ENCODE data around the gene MLXIPL.
A peak's percentile ranks its signal among the peaks of the same experiment; 100 is the strongest.
"Not testable (repeated sequence)": the region's sequence is repeated elsewhere in the genome, so short reads cannot be mapped to it uniquely, and the experiment has no call there.

MLXIPL gene

DNA sequence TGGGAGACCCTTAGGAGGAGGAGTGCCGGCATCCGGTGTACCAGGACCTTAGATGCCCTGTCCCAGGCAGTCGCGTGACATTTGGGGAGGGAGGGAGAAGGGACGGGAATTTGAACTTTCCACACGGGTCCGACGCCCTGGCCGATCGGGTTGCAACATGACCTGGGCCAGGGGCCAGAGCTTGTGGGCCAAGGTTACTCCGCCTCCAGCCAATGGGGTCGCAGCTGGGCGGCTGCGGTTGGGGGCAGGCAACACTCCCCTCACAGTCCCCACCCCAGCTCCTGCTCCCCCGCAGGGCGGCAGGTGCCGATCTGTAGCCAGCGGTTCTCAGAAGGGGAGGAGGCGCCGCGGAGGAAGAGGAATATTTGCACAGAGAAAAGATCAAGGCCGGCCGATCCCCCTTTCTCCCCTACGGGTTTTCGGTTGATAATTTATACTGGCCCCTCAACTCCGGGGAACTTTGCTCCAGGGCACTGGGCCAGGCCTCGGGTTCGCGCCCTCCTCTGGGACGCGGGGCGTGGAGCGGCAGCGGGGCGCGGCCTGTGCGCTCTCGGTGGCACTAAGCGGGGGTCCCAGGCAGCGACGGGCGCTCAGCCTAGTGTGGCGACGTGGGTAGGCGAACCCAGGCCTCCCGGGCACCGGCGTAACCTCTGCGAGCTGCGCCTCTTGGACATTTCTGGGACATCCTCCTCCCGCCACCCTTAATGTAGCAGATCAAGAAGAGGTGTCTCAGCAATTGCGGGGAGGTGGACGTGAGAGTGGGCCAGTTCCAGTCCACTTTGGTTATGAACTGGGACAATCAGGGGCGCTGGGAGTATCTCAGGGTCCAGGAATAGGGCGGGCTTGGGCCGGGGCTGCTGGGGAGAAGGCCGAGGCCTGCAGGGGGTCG is 1.2 kb downstream of the MLXIPL start:
- Histone ChIP-seq H3K4me1 (ENCODE audit: control insufficient read depth, insufficient read depth, low read length, poor library complexity, severe bottlenecking) (peaks cover 10% of the 10 kb centered on the region), H3K27ac (ENCODE audit: low read depth, low read length, severe bottlenecking) (no peak overlapping the region), H3K36me3 (ENCODE audit: control insufficient read depth, insufficient read depth, low read length) (no peaks in the 10 kb centered on the region), H3K9me3 (ENCODE audit: control insufficient read depth, low read length) (no peaks in the 10 kb centered on the region), H3K4me3 (ENCODE audit: extremely low read depth, insufficient read depth, low read length, poor library complexity, severe bottlenecking) (peak overlapping the region; percentile 8)
- WGBS, 2 experiments (ENCODE audit: insufficient coverage in 2 of 2), result 2 to 4% methylated on average over 40 to 45 of the region's 58 CpGs

DNA sequence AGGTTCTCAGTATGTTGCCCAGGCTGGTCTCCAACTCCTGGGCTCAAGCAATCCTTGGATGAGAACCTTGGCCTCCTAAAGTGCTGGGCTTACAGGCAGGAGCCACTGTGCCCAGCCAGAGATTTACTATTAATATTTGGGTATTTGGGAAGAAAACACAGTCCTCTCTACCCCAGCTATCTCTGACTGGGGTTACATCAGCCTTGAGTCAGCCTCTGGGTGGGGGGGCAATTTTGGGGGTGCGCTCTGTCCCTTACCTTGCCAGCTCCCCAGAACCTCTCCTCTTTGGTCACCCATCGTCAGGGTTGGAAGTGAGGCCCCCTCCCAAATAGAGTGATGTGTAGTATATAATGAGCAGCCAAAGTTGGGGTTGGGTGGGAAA is 1.8 kb downstream of the MLXIPL start:
- Histone ChIP-seq H3K27ac (ENCODE audit: low read depth, low read length, severe bottlenecking) (no peak overlapping the region), H3K4me1 (ENCODE audit: control insufficient read depth, insufficient read depth, low read length, poor library complexity, severe bottlenecking) (peaks cover 10% of the 10 kb centered on the region), H3K9me3 (ENCODE audit: control insufficient read depth, low read length) (no peaks in the 10 kb centered on the region), H3K4me3 (ENCODE audit: extremely low read depth, insufficient read depth, low read length, poor library complexity, severe bottlenecking) (no peak overlapping the region), H3K36me3 (ENCODE audit: control insufficient read depth, insufficient read depth, low read length) (no peaks in the 10 kb centered on the region)
- WGBS, 2 experiments (ENCODE audit: insufficient coverage in 2 of 2), result no CpG with 5 or more reads among the region's 2 CpGs

GRCh38 chr7:73621168-73622063 is 2.9 kb downstream of the MLXIPL start:
- H3K4me3 ChIP-seq (ENCODE audit: extremely low read depth, insufficient read depth, low read length, poor library complexity, severe bottlenecking), result no peak overlapping the region
- 67 to 72% methylated on average over 5 to 7 of the region's 7 CpGs for WGBS, 2 experiments (ENCODE audit: insufficient coverage in 2 of 2)
- H3K36me3 ChIP-seq (ENCODE audit: control insufficient read depth, insufficient read depth, low read length), result no peaks in the 10 kb centered on the region
- no peaks in the 10 kb centered on the region for H3K9me3 ChIP-seq (ENCODE audit: control insufficient read depth, low read length)
- H3K4me1 ChIP-seq (ENCODE audit: control insufficient read depth, insufficient read depth, low read length, poor library complexity, severe bottlenecking), result peaks cover 10% of the 10 kb centered on the region
- H3K27ac ChIP-seq (ENCODE audit: low read depth, low read length, severe bottlenecking), result no peak overlapping the region

DNA sequence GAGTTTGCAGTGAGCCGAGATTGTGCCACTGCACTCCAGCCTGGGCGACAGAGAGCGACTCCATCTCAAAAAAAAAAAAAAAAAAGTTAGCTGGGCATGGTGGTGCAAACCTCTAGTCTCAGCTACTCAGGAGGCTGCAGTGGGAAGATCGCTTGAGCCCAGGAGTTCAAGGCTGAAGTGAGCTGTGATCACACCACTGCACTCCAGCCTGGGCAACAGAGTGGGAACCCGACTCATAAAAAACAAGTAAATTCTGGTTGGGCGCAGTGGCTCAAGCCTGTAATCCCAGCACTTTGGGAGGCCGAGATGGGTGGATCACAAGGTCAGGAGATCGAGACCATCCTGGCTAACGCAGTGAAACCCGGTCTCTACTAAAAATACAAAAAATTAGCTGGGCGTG is 4.9 kb downstream of the MLXIPL start:
- 82 to 100% methylated on average over 4 to 5 of the region's 11 CpGs for whole genome bisulfite sequencing, 2 experiments (ENCODE audit: insufficient coverage in 2 of 2)
- H3K4me1 ChIP-seq (ENCODE audit: control insufficient read depth, insufficient read depth, low read length, poor library complexity, severe bottlenecking), result peaks cover 10% of the 10 kb centered on the region
- not testable (repeated sequence) for H3K4me3 ChIP-seq (ENCODE audit: extremely low read depth, insufficient read depth, low read length, poor library complexity, severe bottlenecking); H3K36me3 ChIP-seq (ENCODE audit: control insufficient read depth, insufficient read depth, low read length); H3K27ac ChIP-seq (ENCODE audit: low read depth, low read length, severe bottlenecking); H3K9me3 ChIP-seq (ENCODE audit: control insufficient read depth, low read length)

GRCh38 chr7:73618538-73618937 is 5.8 kb downstream of the MLXIPL start:
- 82% methylated on average over 4 of the region's 4 CpGs for WGBS, 2 experiments (ENCODE audit: insufficient coverage in 2 of 2)
- no peaks in the 10 kb centered on the region for H3K9me3 ChIP-seq (ENCODE audit: control insufficient read depth, low read length)
- no peak overlapping the region for H3K27ac ChIP-seq (ENCODE audit: low read depth, low read length, severe bottlenecking)
- peaks cover 7% of the 10 kb centered on the region for H3K4me1 ChIP-seq (ENCODE audit: control insufficient read depth, insufficient read depth, low read length, poor library complexity, severe bottlenecking)
- H3K36me3 ChIP-seq (ENCODE audit: control insufficient read depth, insufficient read depth, low read length), result no peaks in the 10 kb centered on the region
- H3K4me3 ChIP-seq (ENCODE audit: extremely low read depth, insufficient read depth, low read length, poor library complexity, severe bottlenecking), result no peak overlapping the region

DNA sequence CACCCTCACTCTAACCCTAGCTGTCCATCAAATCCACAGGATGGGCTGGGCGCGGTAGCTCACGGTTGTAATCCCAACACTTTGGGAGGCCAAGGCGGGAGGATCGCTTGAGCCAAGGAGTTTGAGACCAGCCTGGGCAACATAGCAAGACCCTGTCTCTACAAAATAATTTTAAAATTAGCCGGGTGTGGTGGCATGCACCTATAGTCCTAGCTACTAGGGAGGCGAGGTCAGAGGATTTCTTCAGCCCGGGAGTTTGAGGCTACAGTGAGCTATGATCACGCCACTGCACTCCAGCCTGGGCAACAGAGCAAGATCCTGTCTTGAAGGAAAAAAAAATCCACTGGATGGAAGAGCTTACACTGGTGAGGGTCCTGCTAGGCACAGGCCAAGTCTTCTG is 6.8 kb downstream of the MLXIPL start:
- not testable (repeated sequence) for H3K9me3 ChIP-seq (ENCODE audit: control insufficient read depth, low read length); H3K36me3 ChIP-seq (ENCODE audit: control insufficient read depth, insufficient read depth, low read length); H3K4me1 ChIP-seq (ENCODE audit: control insufficient read depth, insufficient read depth, low read length, poor library complexity, severe bottlenecking); H3K27ac ChIP-seq (ENCODE audit: low read depth, low read length, severe bottlenecking); H3K4me3 ChIP-seq (ENCODE audit: extremely low read depth, insufficient read depth, low read length, poor library complexity, severe bottlenecking)
- WGBS, 2 experiments (ENCODE audit: insufficient coverage in 2 of 2), result 88 to 90% methylated on average over 7 to 9 of the region's 9 CpGs

DNA sequence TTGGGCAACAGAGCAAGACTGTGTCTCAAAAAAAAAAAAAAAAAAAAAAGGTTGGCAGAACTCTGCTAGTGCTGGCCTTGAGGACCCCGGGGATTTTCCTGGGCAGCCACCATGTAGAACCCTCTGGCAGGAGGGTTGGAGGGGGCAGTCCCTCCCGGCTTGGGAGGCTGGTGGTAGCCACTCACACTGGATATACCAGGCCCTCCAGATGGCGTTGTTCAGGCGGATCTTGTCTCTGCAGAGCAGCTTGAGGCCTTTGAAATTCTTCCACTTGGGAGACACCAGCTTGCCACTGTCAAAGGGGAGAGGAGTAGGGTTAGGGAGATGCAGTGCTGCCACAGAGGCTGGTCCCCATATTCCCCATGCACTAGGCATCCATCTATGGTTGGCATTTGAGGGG is 8.4 kb downstream of the MLXIPL start:
- Histone ChIP-seq H3K4me1 (ENCODE audit: control insufficient read depth, insufficient read depth, low read length, poor library complexity, severe bottlenecking) (no peaks in the 10 kb centered on the region), H3K27ac (ENCODE audit: low read depth, low read length, severe bottlenecking) (no peak overlapping the region), H3K4me3 (ENCODE audit: extremely low read depth, insufficient read depth, low read length, poor library complexity, severe bottlenecking) (no peak overlapping the region), H3K36me3 (ENCODE audit: control insufficient read depth, insufficient read depth, low read length) (no peaks in the 10 kb centered on the region), H3K9me3 (ENCODE audit: control insufficient read depth, low read length) (no peaks in the 10 kb centered on the region)
- 81 to 82% methylated on average over 3 to 4 of the region's 4 CpGs for WGBS, 2 experiments (ENCODE audit: insufficient coverage in 2 of 2)

GRCh38 chr7:73614937-73615336 is 9.4 kb downstream of the MLXIPL start:
- H3K36me3 ChIP-seq (ENCODE audit: control insufficient read depth, insufficient read depth, low read length); H3K4me1 ChIP-seq (ENCODE audit: control insufficient read depth, insufficient read depth, low read length, poor library complexity, severe bottlenecking); H3K9me3 ChIP-seq (ENCODE audit: control insufficient read depth, low read length); H3K4me3 ChIP-seq (ENCODE audit: extremely low read depth, insufficient read depth, low read length, poor library complexity, severe bottlenecking); H3K27ac ChIP-seq (ENCODE audit: low read depth, low read length, severe bottlenecking): not testable (repeated sequence)
- 88 to 93% methylated on average over 8 of the region's 10 CpGs for WGBS, 2 experiments (ENCODE audit: insufficient coverage in 2 of 2)

DNA sequence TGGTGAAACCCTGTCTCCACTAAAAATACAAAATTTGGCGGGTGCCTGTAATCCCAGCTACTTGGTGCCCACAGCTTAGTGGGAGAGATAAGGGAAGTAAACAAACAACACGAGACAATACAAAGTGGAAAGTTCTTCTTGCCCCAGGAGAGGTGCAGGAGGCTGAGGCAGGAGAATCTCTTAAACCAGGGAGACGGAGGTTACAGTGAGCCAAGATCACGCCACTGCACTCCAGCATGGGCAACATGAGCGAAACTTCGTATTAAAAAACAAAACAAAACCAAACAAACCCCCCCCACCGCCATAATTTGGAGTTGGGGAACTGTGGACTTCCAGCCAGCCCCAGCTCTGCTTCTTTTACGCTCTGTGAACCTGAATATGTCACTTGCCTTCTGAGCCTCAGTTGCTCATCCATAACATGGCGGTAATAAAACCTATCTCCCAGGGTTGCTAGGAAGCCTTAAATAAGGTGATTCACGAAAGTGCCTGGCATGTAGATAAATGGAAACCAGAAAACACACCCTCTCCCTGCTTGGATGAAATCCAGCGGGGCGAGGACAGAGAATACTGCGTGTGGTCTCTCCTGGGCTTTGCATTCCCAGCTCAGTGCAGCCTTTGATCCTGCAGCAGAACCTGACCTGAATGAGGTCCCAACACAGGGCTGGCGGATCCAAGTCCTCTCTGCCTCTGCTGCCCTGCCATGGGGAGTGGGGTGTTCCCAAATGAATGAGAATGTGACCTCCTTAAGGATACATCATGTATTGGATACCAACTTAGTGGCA is 10.2 kb downstream of the MLXIPL start:
- 82 to 84% methylated on average over 6 to 7 of the region's 14 CpGs for WGBS, 2 experiments (ENCODE audit: insufficient coverage in 2 of 2)
- Histone ChIP-seq H3K4me3 (ENCODE audit: extremely low read depth, insufficient read depth, low read length, poor library complexity, severe bottlenecking) (no peak overlapping the region), H3K36me3 (ENCODE audit: control insufficient read depth, insufficient read depth, low read length) (no peaks in the 10 kb centered on the region)

GRCh38 chr7:73612598-73613269 is 11.6 kb downstream of the MLXIPL start:
- 23 to 33% methylated on average over 6 to 7 of the region's 11 CpGs for WGBS, 2 experiments (ENCODE audit: insufficient coverage in 2 of 2)

More for the DNA sequence above, 10.2 kb downstream of the MLXIPL start:
- Histone ChIP-seq H3K4me1 (ENCODE audit: control insufficient read depth, insufficient read depth, low read length, poor library complexity, severe bottlenecking) (no peaks in the 10 kb centered on the region), H3K9me3 (ENCODE audit: control insufficient read depth, low read length) (no peaks in the 10 kb centered on the region), H3K27ac (ENCODE audit: low read depth, low read length, severe bottlenecking) (no peak overlapping the region)

More at GRCh38 chr7:73612598-73613269, 11.6 kb downstream of the MLXIPL start:
- Histone ChIP-seq H3K36me3 (ENCODE audit: control insufficient read depth, insufficient read depth, low read length) (no peaks in the 10 kb centered on the region), H3K4me3 (ENCODE audit: extremely low read depth, insufficient read depth, low read length, poor library complexity, severe bottlenecking) (no peak overlapping the region), H3K27ac (ENCODE audit: low read depth, low read length, severe bottlenecking) (peak overlapping the region; percentile 36), H3K9me3 (ENCODE audit: control insufficient read depth, low read length) (no peaks in the 10 kb centered on the region), H3K4me1 (ENCODE audit: control insufficient read depth, insufficient read depth, low read length, poor library complexity, severe bottlenecking) (no peaks in the 10 kb centered on the region)
